Measurements from ENCODE around the gene IP6K1.

The IP6K1 gene

GRCh38 chr3:49806850-49807249 lies 20.5 kb upstream of the IP6K1 start:
- no peak for TF ChIP-seq CTCF (IDR thresholded peaks at IDR 0.05; ENCODE audit: control insufficient read depth, extremely low read depth, insufficient read depth)
- H3K4me3 ChIP-seq (ENCODE audit: low read depth, low read length), result no peak overlapping the region
- no peak for DNase-seq (ENCODE audit: low read depth)

GRCh38 chr3:49805897-49806701 lies 19.8 kb upstream of the IP6K1 start:
- TF ChIP-seq CTCF (IDR thresholded peaks at IDR 0.05; ENCODE audit: control insufficient read depth, extremely low read depth, insufficient read depth), result no peak
- DNase-seq (ENCODE audit: low read depth), result no peak
- no peak overlapping the region for H3K4me3 ChIP-seq (ENCODE audit: low read depth, low read length)

GRCh38 chr3:49805367-49805782 lies 19.0 kb upstream of the IP6K1 start:
- DNase-seq (ENCODE audit: low read depth), result peak; percentile 75
- no peak overlapping the region for H3K4me3 ChIP-seq (ENCODE audit: low read depth, low read length)
- TF ChIP-seq CTCF (IDR thresholded peaks at IDR 0.05; ENCODE audit: control insufficient read depth, extremely low read depth, insufficient read depth), result no peak

GRCh38 chr3:49804141-49805041 lies 18.0 kb upstream of the IP6K1 start:
- no peak overlapping the region for H3K4me3 ChIP-seq (ENCODE audit: low read depth, low read length)
- DNase-seq (ENCODE audit: low read depth), result no peak
- TF ChIP-seq CTCF (IDR thresholded peaks at IDR 0.05; ENCODE audit: control insufficient read depth, extremely low read depth, insufficient read depth), result no peak

- no peak for DNase-seq (ENCODE audit: low read depth)
- H3K4me3 ChIP-seq (ENCODE audit: low read depth, low read length), result peak overlapping the region; percentile 57
- no peak for TF ChIP-seq CTCF (IDR thresholded peaks at IDR 0.05; ENCODE audit: control insufficient read depth, extremely low read depth, insufficient read depth)
These were observed 17.3 kb upstream of the IP6K1 start for GRCh38 chr3:49803465-49804140.

GRCh38 chr3:49802719-49803464 lies 16.6 kb upstream of the IP6K1 start, which contains the start of gene INKA1:
Gene INKA1 (plus strand): TSS chr3:49803261. CDS start chr3:49803393, 132 bp downstream.
- peak; percentile 23 for DNase-seq (ENCODE audit: low read depth)
- TF ChIP-seq CTCF (IDR thresholded peaks at IDR 0.05; ENCODE audit: control insufficient read depth, extremely low read depth, insufficient read depth), result peak; percentile 99
- H3K4me3 ChIP-seq (ENCODE audit: low read depth, low read length), result peak within 1 kb of the TSS; percentile 57
